CD4-positive, alpha-beta T cell (primary cell): ENCODE results near the gene NRIP3. TPM values are rescaled to one million over a fixed set of nuclear protein-coding genes. Genes with fewer than 3 reads are reported as not detected.

ENCODE experiments used
- ATAC-seq: fragments of 200-7000 bp; cut with Tn5 transposase; one replicate; pipeline ENCODE4 v1.10.0; 2022; ENCODE audit warnings: mild to moderate bottlenecking; ENCODE audit not compliant: poor library complexity
- CTCF ChIA-PET: fragments of 350-600 bp; sonication (Branson Sonifier 250); formaldehyde crosslinking; loops from one replicate; lab custom pipeline; 2021; ENCODE audit warnings: antibody characterized with exemption, inconsistent platforms; lab: Charles Lee
- POLR2A ChIA-PET: fragments of 350-600 bp; sonication (Branson Sonifier 250); formaldehyde crosslinking; loops from one replicate; lab custom pipeline; 2021; ENCODE audit warnings: antibody characterized with exemption, inconsistent platforms; lab: Charles Lee
- DNase-seq, 14 experiments: peaks; one replicate each; pipeline ENCODE4 v3.0.0-alpha.2; 2013 to 2020; ENCODE audit warnings: mixed read lengths in 2 of 14
- H3K27ac ChIP-seq, 2 donors: one replicate each; pipeline versions ENCODE4 v1.5.1 to v1.7.0; 2013; ENCODE audit warnings: low read length in 2 of 2, low read depth in 1 of 2, mild to moderate bottlenecking in 1 of 2
- H3K27me3 ChIP-seq, 2 experiments: 1 replicate in 1 of 2; 2 replicates in 1 of 2; pipeline versions ENCODE4 v1.6.1 to v1.7.0; 2013; ENCODE audit warnings: low read length in 2 of 2, control low read depth in 1 of 2, mild to moderate bottlenecking in 1 of 2, moderate library complexity in 1 of 2; ENCODE audit not compliant: insufficient read depth in 2 of 2, control insufficient read depth in 1 of 2
- H3K36me3 ChIP-seq: one replicate; pipeline ENCODE4 v1.6.1; 2013; ENCODE audit warnings: low read length, control low read depth; ENCODE audit not compliant: insufficient read depth
- H3K4me1 ChIP-seq: one replicate; pipeline ENCODE4 v1.6.1; 2013; ENCODE audit warnings: low read length, control low read depth; ENCODE audit not compliant: insufficient read depth
- H3K4me3 ChIP-seq: one replicate; pipeline ENCODE4 v1.5.1; 2013; ENCODE audit warnings: mild to moderate bottlenecking, low read length, moderate library complexity
- H3K9me3 ChIP-seq, 2 experiments: 1 replicate in 1 of 2; 2 replicates in 1 of 2; pipeline versions ENCODE4 v1.6.1 to v1.7.0; 2013; ENCODE audit warnings: low read length in 2 of 2, mild to moderate bottlenecking in 2 of 2, control low read depth in 1 of 2, moderate library complexity in 1 of 2; ENCODE audit not compliant: control insufficient read depth in 1 of 2, insufficient read depth in 1 of 2
- H3K27ac Mint-ChIP-seq: one replicate; pipeline ENCODE4 v1.8.0; 2020; ENCODE audit warnings: mixed read lengths
- H3K27me3 Mint-ChIP-seq: one replicate; pipeline ENCODE4 v1.8.0; 2021; ENCODE audit warnings: mixed read lengths
- H3K36me3 Mint-ChIP-seq: one replicate; pipeline ENCODE4 v1.8.0; 2021; ENCODE audit warnings: low read depth, mixed read lengths
- H3K4me1 Mint-ChIP-seq: one replicate; pipeline ENCODE4 v1.8.0; 2021; ENCODE audit warnings: low read depth, mixed read lengths
- H3K4me3 Mint-ChIP-seq: one replicate; pipeline ENCODE4 v1.8.0; 2020; ENCODE audit warnings: mild to moderate bottlenecking, mixed read lengths
- H3K9me3 Mint-ChIP-seq: one replicate; pipeline ENCODE4 v1.8.0; 2020; ENCODE audit warnings: mixed read lengths
- CTCF ChIP-seq: fragments of 200-600 bp; IDR thresholded peaks from one replicate; pipeline ENCODE4 v1.8.0; 2022; ENCODE audit warnings: antibody characterized with exemption, mild to moderate bottlenecking
- intact Hi-C, 2 experiments: fragments of 100-400 bp; cut with DNase I in 1 of 2; cut with micrococcal nuclease in 1 of 2; formaldehyde crosslinking; loops; one replicate each; pipeline versions ENCODE4 v1.15.1 to v1.9.0; 2023 to 2025; cut with DNase I, micrococcal nuclease
- total RNA-seq, 174 experiments: library from RNA in 2 of 174; stranded (reverse) in 2 of 174; gene quantifications; one replicate each; pipeline ENCODE4 v1.2.3 and lab custom pipeline; 2021 to 2026

NRIP3 gene
- total RNA-seq, 2 experiments from 2014 or later = 4.6 to 4.9 TPM

- H3K36me3 Mint-ChIP-seq = no peaks in the 10 kb centered on the region
- no peaks in the 10 kb centered on the region for H3K9me3 Mint-ChIP-seq
- Histone ChIP-seq H3K36me3 (no peaks in the 10 kb centered on the region), H3K27me3 (peaks cover 11 to 43% of the 10 kb centered on the region in 2 experiments), H3K4me1 (peaks cover 23% of the 10 kb centered on the region), H3K9me3 (no peaks in the 10 kb centered on the region), H3K27ac (no peak overlapping the region), H3K4me3 (peak overlapping the region; percentile 53)
- H3K4me1 Mint-ChIP-seq = peaks cover 22% of the 10 kb centered on the region
- peak overlapping the region; percentile 25 for H3K27ac Mint-ChIP-seq
- CTCF ChIA-PET = no interaction called here
- no peak for ATAC-seq
- peak overlapping the region; percentile 87 for H3K4me3 Mint-ChIP-seq
- no peak for TF ChIP-seq CTCF
- POLR2A ChIA-PET = interaction anchor here (0.9 to 2.9 kb wide), 4 partner anchors 14 to 458 kb away, joined by 3 to 14 read pairs (median 4); partner anchors contain the start of genes RPL27A, TMEM9B and ZNF143
- peak in 4 of 14 experiments; percentile 13 to 26 (median 20) for DNase-seq
- intact Hi-C loops = loop anchor here in 1 of 2 experiments (10.0 kb wide), 1 partner anchor 318 kb away; the partner anchor contains the start of genes RPL27A and TRIM66
- peaks cover 56% of the 10 kb centered on the region for H3K27me3 Mint-ChIP-seq
These were observed 755 bp downstream of the NRIP3 start for GRCh38 chr11:9002920-9003572.

- DNase-seq (peak in 7 of 14 experiments; percentile 16 to 72 (median 26)), ATAC-seq (peak; percentile 25)
- intact Hi-C loops = loop anchor here in 1 of 2 experiments (10.0 kb wide), 1 partner anchor 317 kb away; the partner anchor contains the start of genes RPL27A and TRIM66
- no peaks in the 10 kb centered on the region for H3K36me3 ChIP-seq
- H3K27me3 ChIP-seq = peaks cover 11 to 50% of the 10 kb centered on the region in 2 experiments
- Mint-ChIP-seq H3K4me3 (no peak overlapping the region), H3K27ac (no peak overlapping the region), H3K4me1 (peaks cover 22% of the 10 kb centered on the region), H3K36me3 (no peaks in the 10 kb centered on the region), H3K9me3 (no peaks in the 10 kb centered on the region), H3K27me3 (peaks cover 64% of the 10 kb centered on the region)
- no peak overlapping the region for H3K27ac ChIP-seq
- ChIA-PET CTCF (no interaction called here), POLR2A (interaction anchor here (2.9 kb wide), 1 partner anchor 38 kb away, joined by 14 read pairs; the partner anchor contains the start of gene TMEM9B)
- H3K4me3 ChIP-seq = no peak overlapping the region
- H3K4me1 ChIP-seq = peaks cover 23% of the 10 kb centered on the region
- no peaks in the 10 kb centered on the region for H3K9me3 ChIP-seq
- TF ChIP-seq CTCF = no peak
These were observed 2.1 kb downstream of the NRIP3 start for GRCh38 chr11:9001736-9002135.

- CTCF ChIA-PET = interaction anchor here (1.1 kb wide), 1 partner anchor 38 kb away, joined by 3 read pairs; no protein-coding TSS in a partner anchor
- Histone ChIP-seq H3K4me1 (peaks cover 6% of the 10 kb centered on the region), H3K27ac (no peak overlapping the region), H3K27me3 (peaks cover 10 to 47% of the 10 kb centered on the region in 2 experiments), H3K36me3 (no peaks in the 10 kb centered on the region), H3K4me3 (no peak overlapping the region), H3K9me3 (no peaks in the 10 kb centered on the region)
- Mint-ChIP-seq H3K4me3 (no peak overlapping the region), H3K27me3 (peaks cover 52% of the 10 kb centered on the region), H3K9me3 (no peaks in the 10 kb centered on the region), H3K36me3 (no peaks in the 10 kb centered on the region), H3K27ac (no peak overlapping the region), H3K4me1 (peaks cover 8% of the 10 kb centered on the region)
- intact Hi-C loops = no loop called here
- ATAC-seq (no peak), DNase-seq (no peak)
- POLR2A ChIA-PET = no interaction called here
- no peak for TF ChIP-seq CTCF
These were observed 5.8 kb downstream of the NRIP3 start for GRCh38 chr11:8998017-8998416.
